Activated naive CD8-positive, alpha-beta T cell treated with anti-CD3 and anti-CD28 coated beads, Interleukin-2, amount 50 U/mL, for 24 hours (primary cell): ENCODE measurements around the gene MYO6.

Experiments used
- ATAC-seq: fragments of 150-1000 bp; cut with Tn5 transposase; one replicate; pipeline ENCODE4 v1.10.0; 2021
- DNase-seq: peaks from one replicate; pipeline ENCODE4 v3.0.0; 2021
- H3K27ac Mint-ChIP-seq: one replicate; pipeline ENCODE4 v1.8.0; 2021; ENCODE audit warnings: mild to moderate bottlenecking, mixed read lengths
- H3K27me3 Mint-ChIP-seq: one replicate; pipeline ENCODE4 v1.8.0; 2021; ENCODE audit warnings: mixed read lengths
- H3K36me3 Mint-ChIP-seq: one replicate; pipeline ENCODE4 v1.8.0; 2021; ENCODE audit warnings: low read depth, mixed read lengths
- H3K4me1 Mint-ChIP-seq: one replicate; pipeline ENCODE4 v1.8.0; 2021; ENCODE audit warnings: mixed read lengths
- H3K4me3 Mint-ChIP-seq: one replicate; pipeline ENCODE4 v1.8.0; 2021; ENCODE audit warnings: mild to moderate bottlenecking, moderate library complexity, mixed read lengths
- H3K9me3 Mint-ChIP-seq: one replicate; pipeline ENCODE4 v1.8.0; 2021; ENCODE audit warnings: mixed read lengths

Gene MYO6

DNA sequence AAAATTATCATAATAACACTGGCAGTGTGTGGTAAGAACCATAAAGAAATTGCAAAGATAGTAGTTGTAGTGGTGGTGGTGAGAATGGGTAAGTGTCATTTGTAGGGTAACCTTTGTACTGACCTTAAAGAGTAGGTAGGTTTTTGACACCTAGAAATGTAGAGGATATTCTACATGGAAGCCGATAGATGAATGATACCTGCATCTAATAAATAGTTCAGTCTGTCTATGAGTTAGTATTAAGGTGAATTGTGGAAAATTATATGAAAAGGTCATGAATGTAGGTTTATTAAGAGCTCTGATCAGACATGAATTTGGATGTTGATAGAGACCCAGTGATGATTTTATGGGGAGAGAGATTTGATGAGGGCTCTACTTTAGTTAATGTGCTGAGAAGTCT is 78.1 kb downstream of the MYO6 start:
- Mint-ChIP-seq H3K4me3 (no peak overlapping the region), H3K27me3 (peaks cover 4% of the 10 kb centered on the region), H3K9me3 (no peaks in the 10 kb centered on the region), H3K27ac (no peak overlapping the region), H3K36me3 (no peaks in the 10 kb centered on the region), H3K4me1 (peaks cover 6% of the 10 kb centered on the region)
- DNase-seq (no peak), ATAC-seq (no peak)

DNA sequence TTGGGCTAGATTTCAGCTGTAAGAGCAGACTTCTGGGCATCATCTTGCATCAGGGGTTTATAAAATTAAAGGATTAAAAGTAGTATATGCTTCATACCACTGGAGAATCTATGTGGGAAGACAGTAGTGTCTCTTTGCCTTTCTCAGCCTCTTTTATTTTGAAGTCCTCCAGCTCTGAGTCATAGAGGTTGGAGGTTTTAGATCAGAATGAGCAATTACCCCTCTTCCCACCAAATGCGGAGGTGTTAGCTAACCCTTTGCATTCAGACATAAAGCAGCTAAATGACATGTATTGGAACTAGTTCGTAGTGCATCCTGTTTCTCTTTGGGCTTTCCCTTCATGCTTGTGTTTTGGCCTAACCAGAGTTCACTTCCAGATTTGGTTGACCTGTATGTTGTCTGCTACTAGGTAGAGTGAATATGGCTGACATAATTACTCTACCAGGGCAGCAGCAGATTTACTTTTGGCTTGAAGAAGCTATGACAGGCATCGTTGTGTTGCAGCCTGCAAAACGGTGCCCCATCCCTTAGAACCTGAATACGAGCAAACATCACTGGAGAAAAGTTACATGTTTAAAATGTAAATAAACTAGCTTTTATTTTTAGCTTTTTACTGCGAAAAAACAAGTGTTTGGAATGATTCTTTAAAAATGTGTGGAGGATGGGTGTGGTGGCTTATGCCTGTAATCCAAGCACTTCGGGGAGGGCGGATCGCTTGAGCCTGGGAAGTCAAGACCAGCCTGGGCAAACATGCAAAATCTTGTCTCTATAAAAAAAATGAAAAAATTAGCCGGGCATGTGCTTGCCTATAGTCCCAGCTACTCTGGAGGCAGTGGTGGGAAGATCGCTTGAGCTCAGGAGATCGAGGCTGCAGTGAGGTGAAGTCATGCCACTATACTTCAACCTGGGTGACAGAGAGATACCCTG is 82.2 kb downstream of the MYO6 start:
- H3K4me3 Mint-ChIP-seq: no peak overlapping the region
- ATAC-seq (peak; percentile 90), DNase-seq (no peak)

GRCh38 chr6:75834447-75834846 is 85.4 kb downstream of the MYO6 start:
- peaks cover 6% of the 10 kb centered on the region for H3K4me1 Mint-ChIP-seq

More for the DNA sequence above, 82.2 kb downstream of the MYO6 start:
- peaks cover 2% of the 10 kb centered on the region for H3K27me3 Mint-ChIP-seq
- H3K27ac Mint-ChIP-seq: no peak overlapping the region
- H3K9me3 Mint-ChIP-seq: no peaks in the 10 kb centered on the region
- peaks cover 6% of the 10 kb centered on the region for H3K4me1 Mint-ChIP-seq
- no peaks in the 10 kb centered on the region for H3K36me3 Mint-ChIP-seq

GRCh38 chr6:75842191-75842590 is 93.2 kb downstream of the MYO6 start:
- Mint-ChIP-seq H3K9me3 (no peaks in the 10 kb centered on the region), H3K4me1 (no peaks in the 10 kb centered on the region), H3K27me3 (peaks cover 6% of the 10 kb centered on the region), H3K27ac (no peak overlapping the region), H3K4me3 (no peak overlapping the region), H3K36me3 (no peaks in the 10 kb centered on the region)
- ATAC-seq: no peak
- no peak for DNase-seq

More at GRCh38 chr6:75834447-75834846, 85.4 kb downstream of the MYO6 start:
- Mint-ChIP-seq H3K9me3 (no peaks in the 10 kb centered on the region), H3K27ac (no peak overlapping the region), H3K36me3 (no peaks in the 10 kb centered on the region), H3K4me3 (no peak overlapping the region), H3K27me3 (peaks cover 2% of the 10 kb centered on the region)
- DNase-seq (no peak), ATAC-seq (no peak)

GRCh38 chr6:75842732-75843131 is 93.7 kb downstream of the MYO6 start:
- no peak for DNase-seq
- Mint-ChIP-seq H3K27ac (no peak overlapping the region), H3K9me3 (no peaks in the 10 kb centered on the region), H3K4me1 (no peaks in the 10 kb centered on the region), H3K27me3 (peaks cover 7% of the 10 kb centered on the region), H3K36me3 (no peaks in the 10 kb centered on the region), H3K4me3 (no peak overlapping the region)
- ATAC-seq: no peak

DNA sequence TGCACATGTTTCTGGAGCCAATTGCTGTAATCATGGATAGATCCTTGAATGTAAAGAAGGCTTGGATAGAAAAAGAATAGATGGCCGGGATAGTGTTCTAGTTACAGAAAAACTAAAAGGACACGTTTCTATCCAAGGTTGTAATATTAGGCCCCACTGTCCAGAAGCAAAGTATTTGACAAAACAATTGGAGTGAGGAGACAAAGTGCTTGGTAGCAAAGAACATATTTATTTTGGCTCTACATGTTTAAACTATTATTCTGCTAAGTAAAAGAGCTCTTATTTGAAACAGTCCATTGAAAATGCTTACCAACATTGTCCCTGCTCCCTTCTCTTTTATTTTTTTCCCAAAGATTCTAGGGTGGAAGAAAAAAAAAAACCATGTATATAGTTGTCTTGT is 94.4 kb downstream of the MYO6 start:
- no peaks in the 10 kb centered on the region for H3K36me3 Mint-ChIP-seq
- ATAC-seq (no peak), DNase-seq (no peak)
- no peak overlapping the region for H3K4me3 Mint-ChIP-seq
- no peak overlapping the region for H3K27ac Mint-ChIP-seq
- H3K4me1 Mint-ChIP-seq: no peaks in the 10 kb centered on the region
- H3K27me3 Mint-ChIP-seq: peaks cover 10% of the 10 kb centered on the region
- H3K9me3 Mint-ChIP-seq: no peaks in the 10 kb centered on the region

GRCh38 chr6:75848274-75848673 is 99.2 kb downstream of the MYO6 start:
- Mint-ChIP-seq H3K27ac (no peak overlapping the region), H3K27me3 (peaks cover 10% of the 10 kb centered on the region), H3K4me3 (no peak overlapping the region), H3K4me1 (no peaks in the 10 kb centered on the region), H3K36me3 (no peaks in the 10 kb centered on the region), H3K9me3 (no peaks in the 10 kb centered on the region)
- no peak for DNase-seq
- ATAC-seq: no peak

- no peak overlapping the region for H3K4me3 Mint-ChIP-seq
- H3K9me3 Mint-ChIP-seq: no peaks in the 10 kb centered on the region
- H3K27me3 Mint-ChIP-seq: peaks cover 10% of the 10 kb centered on the region
- H3K4me1 Mint-ChIP-seq: no peaks in the 10 kb centered on the region
- no peaks in the 10 kb centered on the region for H3K36me3 Mint-ChIP-seq
- DNase-seq: no peak
- no peak for ATAC-seq
- H3K27ac Mint-ChIP-seq: no peak overlapping the region
These were observed 100.4 kb downstream of the MYO6 start for GRCh38 chr6:75849329-75850025.

DNA sequence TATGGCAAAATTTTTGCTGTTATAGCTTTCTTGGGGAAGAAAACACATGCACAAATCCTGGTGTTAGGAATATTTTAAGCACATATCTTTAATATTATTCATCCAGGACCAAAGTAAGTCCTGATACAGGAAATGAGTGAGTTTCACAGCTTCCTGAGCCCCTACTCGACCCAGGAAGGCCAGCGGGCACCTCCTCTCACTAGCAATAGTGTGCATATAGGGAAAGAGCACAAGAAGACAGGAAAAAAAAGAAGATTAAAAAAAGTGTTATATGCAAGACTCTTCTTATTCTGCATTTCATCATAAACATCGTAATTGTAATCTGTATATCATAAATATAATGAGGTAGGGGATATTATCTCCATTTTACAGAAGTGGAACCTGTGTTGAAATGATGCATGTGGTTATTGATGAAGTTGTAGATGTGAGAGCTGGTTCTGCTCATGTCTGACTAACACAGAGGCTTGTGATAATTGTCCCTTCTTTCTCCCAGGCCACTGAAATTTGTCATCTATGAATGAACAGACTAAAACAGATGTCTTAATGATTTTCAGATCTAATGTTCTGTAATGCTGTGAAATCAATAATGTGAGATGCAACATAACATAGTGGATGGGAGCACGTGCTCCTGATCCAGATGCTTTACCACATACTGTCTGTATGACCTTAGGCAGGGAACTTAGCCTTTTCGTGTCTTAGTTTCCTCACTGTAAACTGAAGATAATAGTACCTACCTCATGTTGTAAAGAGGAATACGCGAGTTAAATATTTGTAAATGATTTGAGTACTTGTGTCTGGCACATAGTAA is 101.2 kb downstream of the MYO6 start:
- Mint-ChIP-seq H3K27ac (no peak overlapping the region), H3K36me3 (no peaks in the 10 kb centered on the region), H3K4me1 (no peaks in the 10 kb centered on the region), H3K4me3 (no peak overlapping the region), H3K27me3 (peaks cover 8% of the 10 kb centered on the region), H3K9me3 (no peaks in the 10 kb centered on the region)
- DNase-seq (no peak), ATAC-seq (no peak)

- no peaks in the 10 kb centered on the region for H3K36me3 Mint-ChIP-seq
- no peak for ATAC-seq
- H3K4me1 Mint-ChIP-seq: no peaks in the 10 kb centered on the region
- no peak overlapping the region for H3K27ac Mint-ChIP-seq
- H3K4me3 Mint-ChIP-seq: no peak overlapping the region
- H3K27me3 Mint-ChIP-seq: peaks cover 2% of the 10 kb centered on the region
- no peaks in the 10 kb centered on the region for H3K9me3 Mint-ChIP-seq
- no peak for DNase-seq
These were observed 103.7 kb downstream of the MYO6 start for GRCh38 chr6:75852721-75853120.

GRCh38 chr6:75853806-75854205 is 104.8 kb downstream of the MYO6 start:
- ATAC-seq: no peak
- H3K27ac Mint-ChIP-seq: no peak overlapping the region
- DNase-seq: no peak
- no peak overlapping the region for H3K4me3 Mint-ChIP-seq
- H3K36me3 Mint-ChIP-seq: no peaks in the 10 kb centered on the region
- H3K4me1 Mint-ChIP-seq: no peaks in the 10 kb centered on the region
- H3K9me3 Mint-ChIP-seq: no peaks in the 10 kb centered on the region
- no peaks in the 10 kb centered on the region for H3K27me3 Mint-ChIP-seq

- peak; percentile 20 for DNase-seq
- Mint-ChIP-seq H3K4me1 (no peaks in the 10 kb centered on the region), H3K9me3 (no peaks in the 10 kb centered on the region), H3K4me3 (no peak overlapping the region), H3K27me3 (no peaks in the 10 kb centered on the region), H3K27ac (no peak overlapping the region), H3K36me3 (no peaks in the 10 kb centered on the region)
- no peak for ATAC-seq
These were observed 106.0 kb downstream of the MYO6 start for GRCh38 chr6:75855052-75855451.

DNA sequence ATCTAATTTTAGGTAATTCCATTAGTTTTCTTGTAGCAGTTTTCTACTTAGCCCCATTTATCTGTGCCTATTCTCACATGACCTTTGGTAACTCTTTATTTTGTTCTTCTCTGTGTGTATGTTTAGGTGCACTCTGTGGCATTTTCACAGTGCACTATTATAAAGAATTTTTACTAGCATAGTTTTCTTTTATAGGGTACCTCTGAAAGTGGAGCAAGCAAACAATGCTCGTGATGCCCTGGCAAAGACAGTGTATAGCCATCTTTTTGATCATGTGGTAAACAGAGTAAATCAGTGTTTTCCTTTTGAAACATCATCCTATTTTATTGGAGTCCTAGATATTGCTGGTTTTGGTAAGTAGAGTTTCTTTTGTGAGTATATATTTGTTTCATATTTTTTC is 107.9 kb downstream of the MYO6 start:
- no peaks in the 10 kb centered on the region for H3K9me3 Mint-ChIP-seq
- DNase-seq (no peak), ATAC-seq (no peak)
- no peaks in the 10 kb centered on the region for H3K4me1 Mint-ChIP-seq
- no peak overlapping the region for H3K27ac Mint-ChIP-seq
- no peaks in the 10 kb centered on the region for H3K36me3 Mint-ChIP-seq
- H3K4me3 Mint-ChIP-seq: no peak overlapping the region
- H3K27me3 Mint-ChIP-seq: peaks cover 2% of the 10 kb centered on the region

DNA sequence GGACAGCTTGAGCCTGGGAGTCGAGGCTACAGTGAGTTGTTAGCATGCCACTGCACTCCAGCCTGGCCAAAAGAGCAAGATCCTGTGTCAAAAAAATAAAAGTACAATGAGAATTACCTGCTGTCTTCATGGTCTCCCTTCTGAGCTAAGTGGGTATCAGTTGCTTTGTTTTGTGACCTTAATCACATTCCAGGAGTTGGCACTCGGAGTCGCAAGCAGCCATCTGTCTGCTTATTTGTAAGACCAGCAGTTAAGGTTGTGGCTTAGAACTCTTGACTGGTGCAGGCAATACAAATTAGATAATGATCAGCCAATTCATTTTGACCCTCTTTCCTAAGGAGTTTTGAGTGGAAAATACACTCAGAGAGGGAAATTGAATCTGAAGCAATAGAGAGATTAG is 114.0 kb downstream of the MYO6 start:
- Mint-ChIP-seq H3K27me3 (peaks cover 2% of the 10 kb centered on the region), H3K9me3 (no peaks in the 10 kb centered on the region)

More for the DNA sequence above, 114.0 kb downstream of the MYO6 start:
- DNase-seq (no peak), ATAC-seq (no peak)
- H3K4me3 Mint-ChIP-seq: no peak overlapping the region
- no peak overlapping the region for H3K27ac Mint-ChIP-seq
- H3K36me3 Mint-ChIP-seq: no peaks in the 10 kb centered on the region
- no peaks in the 10 kb centered on the region for H3K4me1 Mint-ChIP-seq
